SKM-1 treated with dmso at 0.1 percent for 144 hours (cell line): ENCODE data around the gene SHC4.
"Not testable (repeated sequence)": the region's sequence is repeated elsewhere in the genome, so short reads cannot be mapped to it uniquely, and the experiment has no call there.

Experiments used
- DNase-seq: peaks from one replicate; lab custom pipeline; 2025; ENCODE audit not compliant: unreplicated experiment; lab: John Stamatoyannopoulos, UW

Gene SHC4

GRCh38 chr15:48855501-48856440, 107.9 kb downstream of the SHC4 start:
- DNase-seq = no peak

GRCh38 chr15:48854434-48854833, 109.3 kb downstream of the SHC4 start:
- not testable (repeated sequence) for DNase-seq

GRCh38 chr15:48851956-48852355, 111.8 kb downstream of the SHC4 start:
- no peak for DNase-seq

GRCh38 chr15:48850648-48851047, 113.1 kb downstream of the SHC4 start:
- no peak for DNase-seq

- no peak for DNase-seq
Measured at GRCh38 chr15:48845123-48845522, 118.6 kb downstream of the SHC4 start.

GRCh38 chr15:48842501-48842900, 121.2 kb downstream of the SHC4 start:
- no peak for DNase-seq

GRCh38 chr15:48834756-48835155, 129.0 kb downstream of the SHC4 start:
- no peak for DNase-seq

GRCh38 chr15:48833526-48834239, 130.0 kb downstream of the SHC4 start:
- DNase-seq = no peak

- DNase-seq = no peak
Measured at GRCh38 chr15:48832648-48833047, 131.1 kb downstream of the SHC4 start.

- DNase-seq = no peak
Measured at GRCh38 chr15:48828906-48829305, 134.8 kb downstream of the SHC4 start.

GRCh38 chr15:48828471-48828870, 135.2 kb downstream of the SHC4 start:
- DNase-seq = no peak

GRCh38 chr15:48825075-48825474, 138.6 kb downstream of the SHC4 start:
- DNase-seq = no peak

GRCh38 chr15:48823706-48824105, 140.0 kb downstream of the SHC4 start:
- no peak for DNase-seq

GRCh38 chr15:48823237-48823636, 140.5 kb downstream of the SHC4 start:
- no peak for DNase-seq

- no peak for DNase-seq
Measured at GRCh38 chr15:48814286-48814685, 149.4 kb downstream of the SHC4 start.

GRCh38 chr15:48811325-48811958, 152.3 kb downstream of the SHC4 start:
- peak; percentile 58 for DNase-seq

GRCh38 chr15:48810414-48811324, 153.1 kb downstream of the SHC4 start, which contains the start of gene CEP152:
CEP152 (minus strand) TSS chr15:48811069; CDS start chr15:48805649, 5,420 bp downstream.
- peak; percentile 99 for DNase-seq

GRCh38 chr15:48806151-48806550, 157.6 kb downstream of the SHC4 start:
- no peak for DNase-seq

GRCh38 chr15:48805591-48805990, 158.1 kb downstream of the SHC4 start:
- no peak for DNase-seq

GRCh38 chr15:48803877-48804276, 159.8 kb downstream of the SHC4 start:
- DNase-seq = no peak
